Activated CD4-positive, alpha-beta T cell treated with anti-CD3 and anti-CD28 coated beads, Interleukin-2, amount 10 ng/mL, durations not matched to agents 24 days and 14 days (primary cell): ENCODE measurements around the gene C17orf100. TPM values are rescaled to one million over a fixed set of nuclear protein-coding genes. Genes with fewer than 3 reads are reported as not detected.

ENCODE experiments used
- DNase-seq: peaks from one replicate; pipeline ENCODE4 v3.0.0; 2022
- H3K27ac Mint-ChIP-seq: one replicate; pipeline ENCODE4 v1.8.0; 2022; ENCODE audit warnings: mild to moderate bottlenecking, mixed read lengths
- H3K27me3 Mint-ChIP-seq: one replicate; pipeline ENCODE4 v1.8.0; 2022; ENCODE audit warnings: mixed read lengths
- H3K36me3 Mint-ChIP-seq: one replicate; pipeline ENCODE4 v1.8.0; 2022; ENCODE audit warnings: low read depth, mild to moderate bottlenecking, mixed read lengths
- H3K4me1 Mint-ChIP-seq: one replicate; pipeline ENCODE4 v1.8.0; 2021; ENCODE audit warnings: mixed read lengths
- H3K4me3 Mint-ChIP-seq: one replicate; pipeline ENCODE4 v1.8.0; 2022; ENCODE audit warnings: mild to moderate bottlenecking, moderate library complexity, mixed read lengths
- H3K9me3 Mint-ChIP-seq: one replicate; pipeline ENCODE4 v1.8.0; 2021; ENCODE audit warnings: mixed read lengths
- intact Hi-C: fragments of 100-400 bp; cut with micrococcal nuclease; formaldehyde crosslinking; loops from one replicate; pipeline ENCODE4 v1.15.1; 2023
- total RNA-seq: library from RNA; stranded (reverse); gene quantifications from 2 replicates; pipeline ENCODE4 v1.2.3, GENCODE V29; 2022

The C17orf100 gene
- 1.8 and 1.9 TPM in 2 replicates for total RNA-seq

GRCh38 chr17:6651354-6651918, at the start of gene C17orf100, which contains the start of gene MED31:
Gene C17orf100 (plus strand): TSS chr17:6651762. CDS start chr17:6651914, 152 bp downstream.
Gene MED31 (minus strand): TSS chr17:6651605. CDS start chr17:6651528, 77 bp downstream.
- H3K27ac Mint-ChIP-seq, result peak within 1 kb of the TSS; percentile 99
- peak within 1 kb of the TSS; percentile 93 for H3K4me3 Mint-ChIP-seq
- H3K9me3 Mint-ChIP-seq, result no peaks in the 10 kb centered on the region
- intact Hi-C loops, result loop anchor here (1.0 to 5.0 kb wide), 3 partner anchors 11 to 1164 kb away; partner anchors contain the start of genes DERL2, KIAA0753 and MIS12
- H3K27me3 Mint-ChIP-seq, result peaks cover 16% of the 10 kb centered on the region
- H3K4me1 Mint-ChIP-seq, result peaks cover 50% of the 10 kb centered on the region
- peak; percentile 99 for DNase-seq
- peaks cover 26% of the 10 kb centered on the region for H3K36me3 Mint-ChIP-seq

- DNase-seq, result no peak
- Mint-ChIP-seq H3K4me3 (no peak overlapping the region), H3K9me3 (no peaks in the 10 kb centered on the region), H3K36me3 (peaks cover 37% of the 10 kb centered on the region), H3K4me1 (peaks cover 8% of the 10 kb centered on the region), H3K27ac (no peak overlapping the region), H3K27me3 (no peaks in the 10 kb centered on the region)
- intact Hi-C loops, result no loop called here
These were observed 49.4 kb upstream of the C17orf100 start for GRCh38 chr17:6602141-6602540.

- intact Hi-C loops, result no loop called here
- Mint-ChIP-seq H3K36me3 (peaks cover 39% of the 10 kb centered on the region), H3K9me3 (no peaks in the 10 kb centered on the region), H3K4me3 (no peak overlapping the region), H3K27me3 (no peaks in the 10 kb centered on the region), H3K4me1 (peaks cover 8% of the 10 kb centered on the region), H3K27ac (no peak overlapping the region)
- DNase-seq, result no peak
These were observed 47.7 kb upstream of the C17orf100 start for GRCh38 chr17:6603744-6604325.

- intact Hi-C loops, result no loop called here
- Mint-ChIP-seq H3K4me1 (peaks cover 8% of the 10 kb centered on the region), H3K4me3 (no peak overlapping the region), H3K27me3 (no peaks in the 10 kb centered on the region), H3K9me3 (no peaks in the 10 kb centered on the region), H3K36me3 (peaks cover 39% of the 10 kb centered on the region), H3K27ac (no peak overlapping the region)
- DNase-seq, result no peak
These were observed 46.4 kb upstream of the C17orf100 start for GRCh38 chr17:6605142-6605541.

GRCh38 chr17:6608321-6608720, 43.2 kb upstream of the C17orf100 start:
- peaks cover 28% of the 10 kb centered on the region for H3K36me3 Mint-ChIP-seq
- H3K27ac Mint-ChIP-seq, result no peak overlapping the region
- intact Hi-C loops, result no loop called here
- no peaks in the 10 kb centered on the region for H3K27me3 Mint-ChIP-seq
- no peak for DNase-seq
- H3K9me3 Mint-ChIP-seq, result no peaks in the 10 kb centered on the region
- peaks cover 4% of the 10 kb centered on the region for H3K4me1 Mint-ChIP-seq
- no peak overlapping the region for H3K4me3 Mint-ChIP-seq

GRCh38 chr17:6610011-6610410, 41.6 kb upstream of the C17orf100 start:
- Mint-ChIP-seq H3K4me1 (peaks cover 1% of the 10 kb centered on the region), H3K36me3 (peaks cover 26% of the 10 kb centered on the region), H3K27ac (no peak overlapping the region), H3K27me3 (no peaks in the 10 kb centered on the region), H3K9me3 (no peaks in the 10 kb centered on the region), H3K4me3 (no peak overlapping the region)
- no peak for DNase-seq
- intact Hi-C loops, result no loop called here

GRCh38 chr17:6611231-6611630, 40.3 kb upstream of the C17orf100 start:
- intact Hi-C loops, result no loop called here
- no peaks in the 10 kb centered on the region for H3K27me3 Mint-ChIP-seq
- H3K4me1 Mint-ChIP-seq, result peaks cover 1% of the 10 kb centered on the region
- no peak overlapping the region for H3K4me3 Mint-ChIP-seq
- H3K27ac Mint-ChIP-seq, result no peak overlapping the region
- no peaks in the 10 kb centered on the region for H3K9me3 Mint-ChIP-seq
- H3K36me3 Mint-ChIP-seq, result peaks cover 21% of the 10 kb centered on the region
- no peak for DNase-seq

- intact Hi-C loops, result no loop called here
- H3K4me1 Mint-ChIP-seq, result no peaks in the 10 kb centered on the region
- H3K36me3 Mint-ChIP-seq, result peaks cover 31% of the 10 kb centered on the region
- H3K27ac Mint-ChIP-seq, result no peak overlapping the region
- H3K27me3 Mint-ChIP-seq, result no peaks in the 10 kb centered on the region
- no peaks in the 10 kb centered on the region for H3K9me3 Mint-ChIP-seq
- no peak for DNase-seq
- no peak overlapping the region for H3K4me3 Mint-ChIP-seq
These were observed 27.6 kb upstream of the C17orf100 start for GRCh38 chr17:6623941-6624340.

- Mint-ChIP-seq H3K27me3 (no peaks in the 10 kb centered on the region), H3K4me3 (no peak overlapping the region), H3K36me3 (peaks cover 38% of the 10 kb centered on the region), H3K27ac (no peak overlapping the region), H3K9me3 (no peaks in the 10 kb centered on the region), H3K4me1 (peaks cover 1% of the 10 kb centered on the region)
- intact Hi-C loops, result no loop called here
- DNase-seq, result no peak
These were observed 24.9 kb upstream of the C17orf100 start for GRCh38 chr17:6626616-6627015.

GRCh38 chr17:6627019-6627418, 24.5 kb upstream of the C17orf100 start:
- H3K4me1 Mint-ChIP-seq, result peaks cover 1% of the 10 kb centered on the region
- no peak overlapping the region for H3K4me3 Mint-ChIP-seq
- intact Hi-C loops, result no loop called here
- peaks cover 38% of the 10 kb centered on the region for H3K36me3 Mint-ChIP-seq
- H3K27me3 Mint-ChIP-seq, result no peaks in the 10 kb centered on the region
- H3K27ac Mint-ChIP-seq, result no peak overlapping the region
- H3K9me3 Mint-ChIP-seq, result no peaks in the 10 kb centered on the region
- DNase-seq, result no peak

- no peaks in the 10 kb centered on the region for H3K27me3 Mint-ChIP-seq
- H3K4me1 Mint-ChIP-seq, result peaks cover 1% of the 10 kb centered on the region
- no peaks in the 10 kb centered on the region for H3K9me3 Mint-ChIP-seq
- no peak overlapping the region for H3K27ac Mint-ChIP-seq
- DNase-seq, result no peak
- intact Hi-C loops, result no loop called here
- H3K36me3 Mint-ChIP-seq, result peaks cover 58% of the 10 kb centered on the region
- no peak overlapping the region for H3K4me3 Mint-ChIP-seq
These were observed 21.2 kb upstream of the C17orf100 start for GRCh38 chr17:6630390-6630789.

- no peak overlapping the region for H3K27ac Mint-ChIP-seq
- DNase-seq, result no peak
- H3K36me3 Mint-ChIP-seq, result peaks cover 53% of the 10 kb centered on the region
- H3K4me1 Mint-ChIP-seq, result peaks cover 9% of the 10 kb centered on the region
- H3K27me3 Mint-ChIP-seq, result no peaks in the 10 kb centered on the region
- no peak overlapping the region for H3K4me3 Mint-ChIP-seq
- intact Hi-C loops, result no loop called here
- no peaks in the 10 kb centered on the region for H3K9me3 Mint-ChIP-seq
These were observed 19.0 kb upstream of the C17orf100 start for GRCh38 chr17:6632530-6632929.

- DNase-seq, result no peak
- peaks cover 48% of the 10 kb centered on the region for H3K36me3 Mint-ChIP-seq
- peaks cover 16% of the 10 kb centered on the region for H3K4me1 Mint-ChIP-seq
- no peaks in the 10 kb centered on the region for H3K9me3 Mint-ChIP-seq
- intact Hi-C loops, result no loop called here
- H3K27me3 Mint-ChIP-seq, result no peaks in the 10 kb centered on the region
- H3K4me3 Mint-ChIP-seq, result no peak overlapping the region
- no peak overlapping the region for H3K27ac Mint-ChIP-seq
These were observed 18.3 kb upstream of the C17orf100 start for GRCh38 chr17:6633263-6633662.

GRCh38 chr17:6636105-6636504, 15.5 kb upstream of the C17orf100 start:
- Mint-ChIP-seq H3K4me3 (no peak overlapping the region), H3K27me3 (no peaks in the 10 kb centered on the region), H3K36me3 (peaks cover 36% of the 10 kb centered on the region), H3K4me1 (peaks cover 31% of the 10 kb centered on the region), H3K27ac (no peak overlapping the region), H3K9me3 (no peaks in the 10 kb centered on the region)
- no peak for DNase-seq
- intact Hi-C loops, result no loop called here
